Measurements from ENCODE around the gene EPS8L1. TPM values are rescaled to one million over a fixed set of nuclear protein-coding genes. Genes with fewer than 3 reads are reported as not detected.

The EPS8L1 gene
- total RNA-seq, 1 donor from 2014 or later = 0.53 TPM

Other genes starting within 250 kb of the EPS8L1 start
- gene KIR2DS4, start 243.2 kb upstream of the EPS8L1 start, total RNA-seq = not detected
- not detected for gene KIR3DL2, start 225.4 kb upstream of the EPS8L1 start, total RNA-seq
- 0.55 TPM for gene FCAR, start 201.6 kb upstream of the EPS8L1 start, total RNA-seq
- gene NCR1, start 169.7 kb upstream of the EPS8L1 start, total RNA-seq = 0.10 TPM
- not detected for gene NLRP7, start 128.3 kb upstream of the EPS8L1 start, total RNA-seq
- gene NLRP2, start 109.5 kb upstream of the EPS8L1 start, total RNA-seq = 0.78 TPM
- not detected for gene GP6, start 37.6 kb upstream of the EPS8L1 start, total RNA-seq
- 9.7 TPM for gene RDH13, start 12.7 kb upstream of the EPS8L1 start, total RNA-seq
- 46.5 TPM for gene PPP1R12C, start 41.8 kb downstream of the EPS8L1 start, total RNA-seq
- 0.18 TPM for gene TNNT1, start 73.3 kb downstream of the EPS8L1 start, total RNA-seq
- not detected for gene TNNI3, start 81.9 kb downstream of the EPS8L1 start, total RNA-seq
- gene DNAAF3, start 90.7 kb downstream of the EPS8L1 start, total RNA-seq = 0.63 TPM
- 0.20 TPM for gene SYT5, start 104.4 kb downstream of the EPS8L1 start, total RNA-seq
- gene PTPRH, start 133.6 kb downstream of the EPS8L1 start, total RNA-seq = 6.3 TPM
- gene TMEM86B, start 152.9 kb downstream of the EPS8L1 start, total RNA-seq = 15.5 TPM
- gene PPP6R1, start 183.1 kb downstream of the EPS8L1 start, total RNA-seq = 30.3 TPM
- 15.7 TPM for gene HSPBP1, start 204.2 kb downstream of the EPS8L1 start, total RNA-seq
- gene BRSK1, start 208.1 kb downstream of the EPS8L1 start, total RNA-seq = 0.55 TPM
- 1.2 TPM for gene TMEM150B, start 249.5 kb downstream of the EPS8L1 start, total RNA-seq